SK-N-SH (cell line): ENCODE results near the gene CFAP221. TPM values are rescaled to one million over a fixed set of nuclear protein-coding genes. Genes with fewer than 3 reads are reported as not detected.

ENCODE experiments used
- CTCF ChIA-PET: fragments of 300-600, 350-600 bp; formaldehyde crosslinking; extraction: SDS; loops from one replicate; lab custom pipeline; 2021; lab: Yijun Ruan, JAX
- POLR2A ChIA-PET: fragments of 350-600 bp; sonication (Branson Sonifier 250); formaldehyde crosslinking; extraction: SDS; loops from one replicate; lab custom pipeline; 2020; ENCODE audit warnings: antibody characterized with exemption, inconsistent platforms; lab: Yijun Ruan, JAX
- DNase-seq: peaks from one replicate; pipeline ENCODE4 v3.0.0; 2012
- H2AFZ ChIP-seq: fragments of 200-600 bp; sonication (generic); 2 replicates; pipeline ENCODE4 v1.8.1; 2016; ENCODE audit warnings: antibody characterized with exemption, mild to moderate bottlenecking, low read depth
- H3F3A ChIP-seq: fragments of 200-600 bp; sonication (generic); replicated peaks from 2 replicates; pipeline ENCODE3; 2016; ENCODE audit warnings: antibody characterized with exemption, mild to moderate bottlenecking; ENCODE audit not compliant: insufficient read depth
- H3K27ac ChIP-seq, 2 experiments: fragments of 200-500 bp in 1 of 2; fragments of 200-600 bp in 1 of 2; sonication (Bioruptor generic) in 1 of 2; sonication (generic), shearing (Covaris generic) in 1 of 2; 2 replicates each; pipeline versions ENCODE4 v1.5.1 to v1.6.1; 2014 to 2016; ENCODE audit warnings: low read depth in 2 of 2, inconsistent platforms in 1 of 2, low read length in 1 of 2, mild to moderate bottlenecking in 1 of 2, mixed read lengths in 1 of 2
- H3K27me3 ChIP-seq: fragments of 200-600 bp; sonication (generic), shearing (Covaris generic); 2 replicates; pipeline ENCODE4 v1.6.1; 2016; ENCODE audit warnings: mixed run types; ENCODE audit not compliant: insufficient read depth
- H3K36me3 ChIP-seq, 2 experiments: fragments of 200-500 bp in 1 of 2; fragments of 200-600 bp in 1 of 2; sonication (Bioruptor generic) in 1 of 2; sonication (generic) in 1 of 2; replicated peaks in 1 of 2; 2 replicates each; pipeline versions ENCODE3 to v1.5.1; 2014 to 2016; ENCODE audit warnings: low read length in 1 of 2, mild to moderate bottlenecking in 1 of 2; ENCODE audit not compliant: insufficient read depth in 2 of 2, control insufficient read depth in 1 of 2
- H3K4me1 ChIP-seq, 2 experiments: fragments of 200-500 bp in 1 of 2; fragments of 200-600 bp in 1 of 2; sonication (Bioruptor generic) in 1 of 2; sonication (generic), shearing (Covaris generic) in 1 of 2; 2 replicates each; pipeline versions ENCODE4 v1.5.1 to v1.6.1; 2014 to 2016; ENCODE audit warnings: low read depth in 1 of 2, low read length in 1 of 2, mixed run types in 1 of 2; ENCODE audit not compliant: insufficient read depth in 2 of 2, control insufficient read depth in 1 of 2
- H3K4me2 ChIP-seq: fragments of 200-600 bp; sonication (generic), shearing (Covaris generic); 2 replicates; pipeline ENCODE4 v1.6.1; 2017; ENCODE audit warnings: mixed run types
- H3K4me3 ChIP-seq, 2 experiments: fragments of 200-500 bp in 1 of 2; fragments of 200-600 bp in 1 of 2; sonication (Bioruptor generic) in 1 of 2; sonication (generic), shearing (Covaris generic) in 1 of 2; 2 replicates each; pipeline versions ENCODE4 v1.5.1 to v1.8.1; 2014 to 2016; ENCODE audit warnings: low read depth in 2 of 2, inconsistent platforms in 1 of 2, low read length in 1 of 2, mild to moderate bottlenecking in 1 of 2, mixed read lengths in 1 of 2, moderate library complexity in 1 of 2
- H3K79me2 ChIP-seq: fragments of 200-600 bp; sonication (generic); 2 replicates; pipeline ENCODE4 v1.8.1; 2017; ENCODE audit warnings: mild to moderate bottlenecking; ENCODE audit not compliant: insufficient read depth
- H3K9ac ChIP-seq: fragments of 200-600 bp; sonication (generic); 2 replicates; pipeline ENCODE4 v1.6.1; 2017; ENCODE audit warnings: mixed run types
- H3K9me2 ChIP-seq: fragments of 200-600 bp; sonication (generic); 2 replicates; pipeline ENCODE4 v1.6.1; 2017; ENCODE audit warnings: mixed run types
- H3K9me3 ChIP-seq: fragments of 200-600 bp; sonication (generic); 2 replicates; pipeline ENCODE4 v1.6.1; 2017; ENCODE audit warnings: mixed run types, mild to moderate bottlenecking, moderate library complexity
- H4K20me1 ChIP-seq: fragments of 200-600 bp; sonication (generic); 2 replicates; pipeline ENCODE4 v1.6.1; 2017; ENCODE audit warnings: mild to moderate bottlenecking, mixed run types; ENCODE audit not compliant: insufficient read depth
- EZH2phosphoT487 ChIP-seq: fragments of 200-600 bp; sonication (generic); IDR thresholded peaks from 2 replicates; pipeline ENCODE4 v1.6.1; 2017; ENCODE audit warnings: low read depth, mixed run types, mild to moderate bottlenecking, antibody characterized with exemption, moderate library complexity, borderline replicate concordance
- FOXJ3 ChIP-seq: sonication (generic); formaldehyde crosslinking; IDR thresholded peaks from 2 replicates; pipeline ENCODE4 v1.5.1; 2020; ENCODE audit warnings: mild to moderate bottlenecking, missing genetic modification reagents
- MEF2A ChIP-seq: IDR thresholded peaks from 2 replicates; pipeline ENCODE4 v1.4.0; 2012; ENCODE audit warnings: low read depth, borderline replicate concordance
- POLR2AphosphoS5 ChIP-seq: IDR thresholded peaks from 2 replicates; pipeline ENCODE4 v1.6.1; 2012; ENCODE audit warnings: low read depth, low read length
- RFX5 ChIP-seq: IDR thresholded peaks from 2 replicates; pipeline ENCODE4 v1.6.1; 2012; ENCODE audit warnings: mild to moderate bottlenecking, improper control_type of control experiment, low read length
- SMC3 ChIP-seq: IDR thresholded peaks from 2 replicates; pipeline ENCODE4 v1.6.1; 2012; ENCODE audit warnings: low read depth, low read length, improper control_type of control experiment
- YY1 ChIP-seq: IDR thresholded peaks from 2 replicates; pipeline ENCODE4 v1.4.0; 2012; ENCODE audit warnings: low read depth, mild to moderate bottlenecking
- WGBS: methylation state at CpG from one replicate; pipeline ENCODE4 v1.1.6; 2017; ENCODE audit warnings: low lambda C conversion rate; 5-methylcytosine and 5-hydroxymethylcytosine counted together
- polyA plus RNA-seq, 3 experiments: library from polyadenylated mRNA; depleted of rRNA; stranded (reverse); fragments of >200 nt; gene quantifications; 2 replicates each; pipeline ENCODE4 v1.2.3, GENCODE V29; 2012
- TF ChIP-seq, protein P1 (sequence below): IDR thresholded peaks from 2 replicates; pipeline ENCODE4 v1.4.0; 2012; ENCODE audit warnings: low read depth, borderline replicate concordance
- TF ChIP-seq, protein P2 (sequence below): fragments of 150-350 bp; IDR thresholded peaks from 2 replicates; pipeline ENCODE4 v1.6.1; 2017; ENCODE audit warnings: antibody characterized with exemption, low read length, low read depth, borderline replicate concordance
- TF ChIP-seq, protein P3 (sequence below): fragments of 150-350 bp; IDR thresholded peaks from 2 replicates; pipeline ENCODE4 v1.6.1; 2016; ENCODE audit warnings: mild to moderate bottlenecking, low read depth, low read length
- TF ChIP-seq, protein P4 (sequence below): IDR thresholded peaks from 2 replicates; pipeline ENCODE4 v1.4.0; 2012; ENCODE audit warnings: low read depth, borderline replicate concordance
- TF ChIP-seq, protein P5 (sequence below): fragments of 200-600 bp; sonication (generic); IDR thresholded peaks from 2 replicates; pipeline ENCODE4 v1.6.1; 2017; ENCODE audit warnings: antibody characterized with exemption, mild to moderate bottlenecking, moderate library complexity

CFAP221 gene
- polyA plus RNA-seq, 1 of the 3 experiments (the other 2 are of a cell fraction), result 0.12 TPM

DNA sequence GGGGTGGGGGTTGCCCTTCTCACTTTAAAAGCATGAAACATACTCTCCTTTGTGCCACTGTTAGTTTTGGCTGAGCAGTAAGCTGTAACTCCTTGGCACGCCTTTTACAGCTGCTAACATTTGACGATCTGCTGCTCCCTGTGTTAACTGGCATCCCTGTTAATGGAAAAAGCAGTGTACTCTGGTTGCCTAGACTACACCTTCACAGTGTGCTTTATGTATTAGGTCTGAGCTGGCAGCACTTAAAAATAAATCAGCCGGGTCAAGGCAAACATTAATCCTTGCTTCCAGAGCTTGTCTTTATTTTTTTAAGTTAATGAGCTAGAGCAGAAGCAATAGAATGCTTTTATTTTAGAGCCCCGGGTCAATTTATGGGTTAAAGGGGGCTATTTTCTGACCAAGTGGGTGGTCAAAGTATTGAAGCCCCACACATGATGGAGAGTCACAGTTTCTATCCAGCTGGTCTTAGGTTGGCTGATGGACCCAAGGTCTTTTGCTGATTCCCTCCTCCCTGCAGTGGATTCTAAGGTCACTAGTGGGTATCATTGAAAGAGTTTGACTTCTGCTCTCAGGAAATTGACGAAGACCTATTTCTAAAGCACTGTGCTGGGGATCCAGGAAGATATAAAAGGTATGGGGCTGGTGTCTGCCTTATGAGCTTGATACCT is 54.5 kb downstream of the CFAP221 start:
- no peak overlapping the region for H3K4me3 ChIP-seq
- H3K4me1 ChIP-seq, result peaks cover 0 to 32% of the 10 kb centered on the region in 2 experiments; a peak in 1 of 4 replicates
- peak; percentile 33 for DNase-seq
- no peaks in the 10 kb centered on the region for H3K36me3 ChIP-seq
- TF ChIP-seq, protein P1, sequence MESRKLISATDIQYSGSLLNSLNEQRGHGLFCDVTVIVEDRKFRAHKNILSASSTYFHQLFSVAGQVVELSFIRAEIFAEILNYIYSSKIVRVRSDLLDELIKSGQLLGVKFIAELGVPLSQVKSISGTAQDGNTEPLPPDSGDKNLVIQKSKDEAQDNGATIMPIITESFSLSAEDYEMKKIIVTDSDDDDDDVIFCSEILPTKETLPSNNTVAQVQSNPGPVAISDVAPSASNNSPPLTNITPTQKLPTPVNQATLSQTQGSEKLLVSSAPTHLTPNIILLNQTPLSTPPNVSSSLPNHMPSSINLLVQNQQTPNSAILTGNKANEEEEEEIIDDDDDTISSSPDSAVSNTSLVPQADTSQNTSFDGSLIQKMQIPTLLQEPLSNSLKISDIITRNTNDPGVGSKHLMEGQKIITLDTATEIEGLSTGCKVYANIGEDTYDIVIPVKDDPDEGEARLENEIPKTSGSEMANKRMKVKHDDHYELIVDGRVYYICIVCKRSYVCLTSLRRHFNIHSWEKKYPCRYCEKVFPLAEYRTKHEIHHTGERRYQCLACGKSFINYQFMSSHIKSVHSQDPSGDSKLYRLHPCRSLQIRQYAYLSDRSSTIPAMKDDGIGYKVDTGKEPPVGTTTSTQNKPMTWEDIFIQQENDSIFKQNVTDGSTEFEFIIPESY, result no peak
- TF ChIP-seq EZH2phosphoT487, result no peak
- no peak for TF ChIP-seq MEF2A
- TF ChIP-seq SMC3, result no peak
- TF ChIP-seq, protein P2, sequence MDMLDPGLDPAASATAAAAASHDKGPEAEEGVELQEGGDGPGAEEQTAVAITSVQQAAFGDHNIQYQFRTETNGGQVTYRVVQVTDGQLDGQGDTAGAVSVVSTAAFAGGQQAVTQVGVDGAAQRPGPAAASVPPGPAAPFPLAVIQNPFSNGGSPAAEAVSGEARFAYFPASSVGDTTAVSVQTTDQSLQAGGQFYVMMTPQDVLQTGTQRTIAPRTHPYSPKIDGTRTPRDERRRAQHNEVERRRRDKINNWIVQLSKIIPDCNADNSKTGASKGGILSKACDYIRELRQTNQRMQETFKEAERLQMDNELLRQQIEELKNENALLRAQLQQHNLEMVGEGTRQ, result no peak
- TF ChIP-seq, protein P3, sequence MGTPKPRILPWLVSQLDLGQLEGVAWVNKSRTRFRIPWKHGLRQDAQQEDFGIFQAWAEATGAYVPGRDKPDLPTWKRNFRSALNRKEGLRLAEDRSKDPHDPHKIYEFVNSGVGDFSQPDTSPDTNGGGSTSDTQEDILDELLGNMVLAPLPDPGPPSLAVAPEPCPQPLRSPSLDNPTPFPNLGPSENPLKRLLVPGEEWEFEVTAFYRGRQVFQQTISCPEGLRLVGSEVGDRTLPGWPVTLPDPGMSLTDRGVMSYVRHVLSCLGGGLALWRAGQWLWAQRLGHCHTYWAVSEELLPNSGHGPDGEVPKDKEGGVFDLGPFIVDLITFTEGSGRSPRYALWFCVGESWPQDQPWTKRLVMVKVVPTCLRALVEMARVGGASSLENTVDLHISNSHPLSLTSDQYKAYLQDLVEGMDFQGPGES, result no peak
- TF ChIP-seq FOXJ3, result no peak
- no peak for TF ChIP-seq POLR2AphosphoS5
- no peak for TF ChIP-seq RFX5
- TF ChIP-seq, protein P4, sequence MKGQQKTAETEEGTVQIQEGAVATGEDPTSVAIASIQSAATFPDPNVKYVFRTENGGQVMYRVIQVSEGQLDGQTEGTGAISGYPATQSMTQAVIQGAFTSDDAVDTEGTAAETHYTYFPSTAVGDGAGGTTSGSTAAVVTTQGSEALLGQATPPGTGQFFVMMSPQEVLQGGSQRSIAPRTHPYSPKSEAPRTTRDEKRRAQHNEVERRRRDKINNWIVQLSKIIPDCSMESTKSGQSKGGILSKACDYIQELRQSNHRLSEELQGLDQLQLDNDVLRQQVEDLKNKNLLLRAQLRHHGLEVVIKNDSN, result no peak
- TF ChIP-seq YY1, result no peak
- TF ChIP-seq, protein P5, sequence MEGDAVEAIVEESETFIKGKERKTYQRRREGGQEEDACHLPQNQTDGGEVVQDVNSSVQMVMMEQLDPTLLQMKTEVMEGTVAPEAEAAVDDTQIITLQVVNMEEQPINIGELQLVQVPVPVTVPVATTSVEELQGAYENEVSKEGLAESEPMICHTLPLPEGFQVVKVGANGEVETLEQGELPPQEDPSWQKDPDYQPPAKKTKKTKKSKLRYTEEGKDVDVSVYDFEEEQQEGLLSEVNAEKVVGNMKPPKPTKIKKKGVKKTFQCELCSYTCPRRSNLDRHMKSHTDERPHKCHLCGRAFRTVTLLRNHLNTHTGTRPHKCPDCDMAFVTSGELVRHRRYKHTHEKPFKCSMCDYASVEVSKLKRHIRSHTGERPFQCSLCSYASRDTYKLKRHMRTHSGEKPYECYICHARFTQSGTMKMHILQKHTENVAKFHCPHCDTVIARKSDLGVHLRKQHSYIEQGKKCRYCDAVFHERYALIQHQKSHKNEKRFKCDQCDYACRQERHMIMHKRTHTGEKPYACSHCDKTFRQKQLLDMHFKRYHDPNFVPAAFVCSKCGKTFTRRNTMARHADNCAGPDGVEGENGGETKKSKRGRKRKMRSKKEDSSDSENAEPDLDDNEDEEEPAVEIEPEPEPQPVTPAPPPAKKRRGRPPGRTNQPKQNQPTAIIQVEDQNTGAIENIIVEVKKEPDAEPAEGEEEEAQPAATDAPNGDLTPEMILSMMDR, result no peak
- TF ChIP-seq, all 33 proteins: peak for 0
- peak overlapping the region in 1 of 2 experiments; percentile 19; a peak in 1 of 4 replicates for H3K27ac ChIP-seq
- no peaks in the 10 kb centered on the region for H3K9me3 ChIP-seq
- no peaks in the 10 kb centered on the region for H4K20me1 ChIP-seq
- no peak overlapping the region for H3K4me2 ChIP-seq
- ChIA-PET CTCF (interaction anchor here (1.1 to 1.7 kb wide), 2 partner anchors 42 to 63 kb away, joined by 3 read pairs; no protein-coding TSS in a partner anchor), POLR2A (no interaction called here)
- H3K9ac ChIP-seq, result no peak overlapping the region
- no peak overlapping the region for H2AFZ ChIP-seq
- no peaks in the 10 kb centered on the region for H3K9me2 ChIP-seq
- H3K79me2 ChIP-seq, result no peaks in the 10 kb centered on the region
- 45% methylated on average over 5 of the region's 5 CpGs for WGBS
- no peaks in the 10 kb centered on the region for H3K27me3 ChIP-seq
- H3F3A ChIP-seq, result no peaks in the 10 kb centered on the region
